ENCODE measurements around the gene NID1. TPM values are rescaled to one million over a fixed set of nuclear protein-coding genes. Genes with fewer than 3 reads are reported as not detected.

NID1 gene
- total and polyA plus RNA-seq, 2 of the 4 experiments (the other 2 are of a cell fraction): 21.9 to 83.3 TPM

GRCh38 chr1:236090741-236091147 lies 25.9 kb upstream of the NID1 start:
- Histone ChIP-seq H3K9me3 (ENCODE audit: control insufficient read depth, insufficient read depth, low read length) (0 out of 2 replicates have a peak, but pooled peaks cover 2% of the 10 kb centered on the region), H3K4me1 (ENCODE audit: control insufficient read depth, insufficient read depth, low read length) (peaks cover 2% of the 10 kb centered on the region; the same call in 1 of the 2 replicates), H3K36me3 (ENCODE audit: control insufficient read depth, insufficient read depth, low read length) (no peaks in the 10 kb centered on the region), H3K27ac (ENCODE audit: insufficient read depth, low read length) (peak overlapping the region; percentile 56; the same call in 1 of the 2 replicates), H3K56ac (ENCODE audit: extremely low read depth, insufficient read depth, low read length) (no peak overlapping the region), H3K79me1 (ENCODE audit: low read depth in 1 of 2, low read length in 2 of 2) (no peaks in the 10 kb centered on the region), H4K20me1 (ENCODE audit: insufficient read depth, low read length) (no peaks in the 10 kb centered on the region), H2AK9ac (replicated peaks; ENCODE audit: low read depth, low read length, poor library complexity) (no peak overlapping the region), H2BK120ac (ENCODE audit: low read depth, low read length) (peak overlapping the region; percentile 88), H2BK15ac (ENCODE audit: low read depth, low read length) (peak overlapping the region; percentile 55; the same call in 1 of the 3 replicates), H2BK5ac (ENCODE audit: low read depth, low read length, poor library complexity, severe bottlenecking) (peak overlapping the region; percentile 22), H2AFZ (replicated peaks; ENCODE audit: low read length, poor library complexity) (peak overlapping the region; percentile 67), H3K27me3 (ENCODE audit: control insufficient read depth, insufficient read depth, low read length) (no peaks in the 10 kb centered on the region), H2AK5ac (ENCODE audit: low read depth, low read length) (no peak overlapping the region), H3K14ac (replicated peaks; ENCODE audit: low read depth, low read length) (peak overlapping the region; percentile 87), H4K5ac (ENCODE audit: low read depth, low read length) (no peak overlapping the region), H3K4me3 (ENCODE audit: insufficient read depth, low read depth, low read length) (no peak overlapping the region), H3K4me2 (ENCODE audit: low read depth, low read length) (peak overlapping the region; percentile 45; the same call in 1 of the 2 replicates), H3K18ac (ENCODE audit: low read depth, low read length) (no peak overlapping the region), H4K91ac (ENCODE audit: insufficient read depth, low read depth, low read length) (0 out of 2 replicates have a peak overlapping the region, but pooled peaks have one; percentile 57), H3K9ac (ENCODE audit: low read depth, low read length) (no peak overlapping the region), H4K8ac (ENCODE audit: low read depth in 2 of 2, low read length in 2 of 2) (peak overlapping the region; percentile 32 to 41; a peak in 3 of 4 replicates), H3K23ac (ENCODE audit: low read depth, low read length) (peak overlapping the region; percentile 88; the same call in 1 of the 2 replicates), H3K4ac (ENCODE audit: low read depth, low read length) (peak overlapping the region; percentile 89; the same call in 1 of the 2 replicates), H2BK20ac (ENCODE audit: low read depth, low read length) (peak overlapping the region; percentile 79), H3K9me1 (ENCODE audit: insufficient read depth, low read length) (peaks cover 3% of the 10 kb centered on the region; the same call in 1 of the 2 replicates)
- intact Hi-C loops (cut with micrococcal nuclease): no loop called here
- ChIA-PET CTCF (no interaction called here), POLR2A (ENCODE audit: unreplicated experiment) (no interaction called here)
- dilution Hi-C loops (cut with HindIII; ENCODE audit: low sequenced_read_pairs, unreplicated experiment): no loop called here
- no TSS peak for BruUV-seq (replicated peaks)
- in situ Hi-C loops (cut with MboI; ENCODE audit: low sequenced_read_pairs): no loop called here
- WGBS, 2 experiments (ENCODE audit: extremely low coverage in 2 of 2, insufficient read length in 1 of 2): no CpG with 5 or more reads among the region's 5 CpGs
- TF ChIP-seq POLR2A (IDR thresholded peaks at IDR 0.05; ENCODE audit: low read depth, low read length): no peak
- TF ChIP-seq CEBPB (IDR thresholded peaks at IDR 0.05; ENCODE audit: low read depth, low read length): peak; percentile 32; the same call in 1 of the 2 replicates
- peak; percentile 49 for DNase-seq
- peak; percentile 74 for ATAC-seq (ENCODE audit: low read depth)
